Caco-2 (cell line): ENCODE measurements around the gene DYNC1H1. TPM values are rescaled to one million over a fixed set of nuclear protein-coding genes. Genes with fewer than 3 reads are reported as not detected.

Experiments used
- BruUV-seq: library from RNA; stranded (reverse); fragments of 400-500 nt; replicated peaks from 2 replicates; lab custom pipeline; 2021; lab: Mats Ljungman, UMichigan
- CTCF ChIA-PET: fragments of 300-600 bp; sonication (Branson Sonifier 250); formaldehyde crosslinking; loops from one replicate; lab custom pipeline; 2022; ENCODE audit warnings: antibody characterized with exemption; lab: Charles Lee
- POLR2A ChIA-PET: fragments of 300-600 bp; sonication (Branson Sonifier 250); formaldehyde crosslinking; loops from one replicate; lab custom pipeline; 2022; ENCODE audit warnings: antibody characterized with exemption; lab: Charles Lee
- DNase-seq, 2 experiments: peaks; one replicate each; pipeline versions ENCODE4 v3.0.0 to v3.0.0-alpha.2; 2020 to 2022
- H3K27me3 ChIP-seq: replicated peaks from 2 replicates; pipeline ENCODE4 v1.6.0; 2011; ENCODE audit warnings: low read length; ENCODE audit not compliant: control insufficient read depth, insufficient read depth
- H3K36me3 ChIP-seq: 2 replicates; pipeline ENCODE4 v1.5.1; 2011; ENCODE audit warnings: low read length; ENCODE audit not compliant: control insufficient read depth, insufficient read depth
- H3K4me1 ChIP-seq: fragments of 250-450 bp; sonication (Bioruptor Pico); 2 replicates; pipeline ENCODE4 v1.5.1; 2020; ENCODE audit warnings: mild to moderate bottlenecking
- H3K4me3 ChIP-seq: 2 replicates; pipeline ENCODE4 v1.5.1; 2011; ENCODE audit warnings: low read depth, mild to moderate bottlenecking, control low read depth, low read length
- H3K9me3 ChIP-seq: fragments of 250-450 bp; sonication (Bioruptor Pico); 2 replicates; pipeline ENCODE4 v1.5.1; 2020; ENCODE audit warnings: mild to moderate bottlenecking, moderate library complexity
- H3K27ac Mint-ChIP-seq: one replicate; pipeline ENCODE4 v1.8.0; 2022; ENCODE audit warnings: mixed read lengths; ENCODE audit not compliant: unreplicated experiment
- H3K27me3 Mint-ChIP-seq: one replicate; pipeline ENCODE4 v1.8.0; 2022; ENCODE audit warnings: mixed read lengths; ENCODE audit not compliant: insufficient read depth, unreplicated experiment
- H3K36me3 Mint-ChIP-seq: one replicate; pipeline ENCODE4 v1.8.0; 2022; ENCODE audit warnings: mild to moderate bottlenecking, mixed read lengths; ENCODE audit not compliant: insufficient read depth, unreplicated experiment
- H3K4me1 Mint-ChIP-seq: one replicate; pipeline ENCODE4 v1.8.0; 2022; ENCODE audit warnings: low read depth, mixed read lengths; ENCODE audit not compliant: unreplicated experiment
- H3K4me3 Mint-ChIP-seq: one replicate; pipeline ENCODE4 v1.8.0; 2022; ENCODE audit warnings: mild to moderate bottlenecking, moderate library complexity, mixed read lengths; ENCODE audit not compliant: unreplicated experiment
- H3K9me3 Mint-ChIP-seq: one replicate; pipeline ENCODE4 v1.8.0; 2022; ENCODE audit warnings: mixed read lengths; ENCODE audit not compliant: unreplicated experiment
- intact Hi-C: fragments of 100-400 bp; cut with micrococcal nuclease; formaldehyde crosslinking; loops from one replicate; pipeline ENCODE4 v1.10.0; 2022; ENCODE audit not compliant: unreplicated experiment
- total RNA-seq: library from RNA; stranded (reverse); gene quantifications from 2 replicates; pipeline ENCODE4 v1.2.3, GENCODE V29; 2022
- TF ChIP-seq, protein P1 (sequence below), 2 experiments: fragments of 200-600 bp in 1 of 2; IDR thresholded peaks; 1 replicate in 1 of 2; 2 replicates in 1 of 2; pipeline versions ENCODE4 v1.5.1 to v1.8.0; 2011 to 2022; ENCODE audit warnings: antibody characterized with exemption in 1 of 2, control low read depth in 1 of 2, inconsistent platforms in 1 of 2, low read depth in 1 of 2, low read length in 1 of 2, mild to moderate bottlenecking in 1 of 2, moderate library complexity in 1 of 2; ENCODE audit not compliant: insufficient read depth in 1 of 2, severe bottlenecking in 1 of 2, unreplicated experiment in 1 of 2

The DYNC1H1 gene
- total RNA-seq, 1 experiment from 2014 or later: 351 TPM

DNA sequence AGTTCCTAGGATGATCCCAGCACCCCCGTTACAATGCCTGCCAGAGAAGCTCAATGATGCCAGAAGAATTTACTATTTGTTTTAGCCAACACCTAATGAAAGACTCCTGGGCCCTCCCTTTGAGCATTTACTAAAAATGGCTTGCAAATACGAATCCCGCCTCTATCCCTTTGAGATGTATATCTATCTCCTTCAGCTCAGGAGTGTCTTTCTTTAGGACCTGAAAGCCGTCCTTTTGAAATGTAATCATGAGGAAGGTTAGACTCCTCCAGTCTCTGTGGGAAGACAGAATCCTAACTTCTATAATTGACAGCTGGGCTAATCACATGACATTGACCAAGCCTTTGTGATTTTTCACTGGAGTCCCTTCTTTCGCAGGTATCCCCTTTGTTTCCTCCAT, 19.2 kb upstream of the DYNC1H1 start:
- POLR2A ChIA-PET: no interaction called here
- CTCF ChIA-PET: no interaction called here
- TF ChIP-seq, protein P1, sequence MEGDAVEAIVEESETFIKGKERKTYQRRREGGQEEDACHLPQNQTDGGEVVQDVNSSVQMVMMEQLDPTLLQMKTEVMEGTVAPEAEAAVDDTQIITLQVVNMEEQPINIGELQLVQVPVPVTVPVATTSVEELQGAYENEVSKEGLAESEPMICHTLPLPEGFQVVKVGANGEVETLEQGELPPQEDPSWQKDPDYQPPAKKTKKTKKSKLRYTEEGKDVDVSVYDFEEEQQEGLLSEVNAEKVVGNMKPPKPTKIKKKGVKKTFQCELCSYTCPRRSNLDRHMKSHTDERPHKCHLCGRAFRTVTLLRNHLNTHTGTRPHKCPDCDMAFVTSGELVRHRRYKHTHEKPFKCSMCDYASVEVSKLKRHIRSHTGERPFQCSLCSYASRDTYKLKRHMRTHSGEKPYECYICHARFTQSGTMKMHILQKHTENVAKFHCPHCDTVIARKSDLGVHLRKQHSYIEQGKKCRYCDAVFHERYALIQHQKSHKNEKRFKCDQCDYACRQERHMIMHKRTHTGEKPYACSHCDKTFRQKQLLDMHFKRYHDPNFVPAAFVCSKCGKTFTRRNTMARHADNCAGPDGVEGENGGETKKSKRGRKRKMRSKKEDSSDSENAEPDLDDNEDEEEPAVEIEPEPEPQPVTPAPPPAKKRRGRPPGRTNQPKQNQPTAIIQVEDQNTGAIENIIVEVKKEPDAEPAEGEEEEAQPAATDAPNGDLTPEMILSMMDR (IDR thresholded peaks at IDR 0.05; ENCODE audit: insufficient read depth in 1 of 2, low read depth in 1 of 2, low read length in 1 of 2, severe bottlenecking in 1 of 2, unreplicated experiment in 1 of 2): no peak
- H3K36me3 Mint-ChIP-seq: peaks cover 17% of the 10 kb centered on the region
- H3K36me3 ChIP-seq: no peaks in the 10 kb centered on the region
- H3K4me3 ChIP-seq: no peak overlapping the region
- H3K27me3 Mint-ChIP-seq: no peaks in the 10 kb centered on the region
- no peaks in the 10 kb centered on the region for H3K27me3 ChIP-seq
- H3K9me3 ChIP-seq: no peaks in the 10 kb centered on the region
- H3K4me1 ChIP-seq: no peaks in the 10 kb centered on the region
- intact Hi-C loops: loop anchor here (5.0 kb wide), 2 partner anchors 183 to 238 kb away; partner anchors contain the start of gene PPP2R5C
- no peak overlapping the region for H3K4me3 Mint-ChIP-seq
- H3K4me1 Mint-ChIP-seq: no peaks in the 10 kb centered on the region
- DNase-seq: no peak
- no peaks in the 10 kb centered on the region for H3K9me3 Mint-ChIP-seq
- no TSS peak for BruUV-seq
- no peak overlapping the region for H3K27ac Mint-ChIP-seq

DNA sequence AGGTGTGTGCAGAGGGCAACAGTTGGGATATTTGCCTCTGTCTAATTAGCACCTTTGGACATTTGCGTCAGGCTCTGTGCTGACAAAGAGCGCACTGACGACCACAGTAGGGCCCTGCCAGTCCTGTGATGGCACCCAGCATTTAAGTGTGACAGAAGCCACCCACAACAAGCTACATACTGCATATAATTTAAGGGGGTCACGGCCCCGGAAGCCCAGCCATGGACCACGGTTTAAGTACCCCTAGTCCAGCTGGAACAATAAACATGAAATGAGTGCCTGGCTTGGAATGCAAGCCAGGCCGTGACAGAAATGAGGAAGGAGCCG, 16.8 kb upstream of the DYNC1H1 start:
- ChIA-PET CTCF (interaction anchor here (0.9 to 1.3 kb wide), 3 partner anchors 14 to 240 kb away, joined by 3 read pairs; no protein-coding TSS in a partner anchor), POLR2A (no interaction called here)
- no peaks in the 10 kb centered on the region for H3K9me3 Mint-ChIP-seq
- intact Hi-C loops: loop anchor here (5.0 kb wide), 2 partner anchors 185 to 240 kb away; partner anchors contain the start of gene PPP2R5C
- peak overlapping the region; percentile 86 for H3K4me3 ChIP-seq
- DNase-seq: no peak
- no peaks in the 10 kb centered on the region for H3K36me3 ChIP-seq
- peaks cover 17% of the 10 kb centered on the region for H3K36me3 Mint-ChIP-seq
- TSS peak; percentile 97 for BruUV-seq
- no peaks in the 10 kb centered on the region for H3K27me3 Mint-ChIP-seq
- peak overlapping the region; percentile 98 for H3K27ac Mint-ChIP-seq
- TF ChIP-seq, protein P1 (IDR thresholded peaks at IDR 0.05; ENCODE audit: insufficient read depth in 1 of 2, low read depth in 1 of 2, low read length in 1 of 2, severe bottlenecking in 1 of 2, unreplicated experiment in 1 of 2): no peak
- peak overlapping the region; percentile 92 for H3K4me3 Mint-ChIP-seq
- no peaks in the 10 kb centered on the region for H3K4me1 ChIP-seq
- H3K27me3 ChIP-seq: no peaks in the 10 kb centered on the region
- no peaks in the 10 kb centered on the region for H3K9me3 ChIP-seq
- no peaks in the 10 kb centered on the region for H3K4me1 Mint-ChIP-seq

DNA sequence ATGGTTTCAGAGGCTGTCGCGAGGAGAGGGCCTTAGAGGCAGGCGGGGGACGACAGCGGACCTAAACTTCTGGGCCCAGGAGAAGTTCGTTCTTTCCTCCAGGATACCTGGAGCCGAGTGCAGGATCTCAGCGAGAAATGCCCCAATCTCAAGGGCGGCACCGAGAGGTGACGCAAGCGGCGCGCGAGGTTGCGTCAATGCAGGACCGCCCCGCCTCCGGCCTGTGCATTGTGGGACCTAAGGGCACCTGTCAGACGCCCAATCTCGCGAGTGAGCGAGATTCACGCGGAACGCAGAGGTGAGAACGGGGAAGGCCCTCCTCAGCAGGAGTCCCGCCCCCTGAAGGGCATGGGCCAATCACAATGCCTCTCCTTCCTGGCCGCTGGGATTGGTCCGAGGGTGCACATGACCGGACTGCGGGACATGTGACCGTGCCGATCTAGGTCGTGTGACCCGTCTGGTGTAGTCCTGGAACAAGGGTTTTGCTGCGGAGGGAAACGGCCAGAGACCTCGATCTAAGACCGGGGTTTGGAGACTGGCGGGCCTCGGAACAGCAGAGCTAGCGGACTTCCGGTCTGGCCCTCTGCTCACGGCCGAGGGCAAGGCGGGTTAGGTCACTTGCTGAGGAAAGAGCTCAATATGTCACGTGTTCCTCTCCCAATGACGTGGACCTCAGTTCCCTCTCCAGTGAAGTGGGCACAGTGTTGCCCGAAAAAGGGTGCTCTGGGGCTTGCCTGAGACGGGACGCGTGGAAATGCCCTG, 16.3 kb upstream of the DYNC1H1 start:
- no peaks in the 10 kb centered on the region for H3K4me1 Mint-ChIP-seq
- peak overlapping the region; percentile 92 for H3K4me3 Mint-ChIP-seq
- peaks cover 17% of the 10 kb centered on the region for H3K36me3 Mint-ChIP-seq
- H3K27me3 Mint-ChIP-seq: no peaks in the 10 kb centered on the region
- ChIA-PET CTCF (interaction anchor here (0.9 to 1.4 kb wide), 4 partner anchors 14 to 241 kb away, joined by 3 read pairs; no protein-coding TSS in a partner anchor), POLR2A (interaction anchor here (0.7 to 1.4 kb wide), 3 partner anchors 10 to 187 kb away, joined by 3 to 10 read pairs (median 4); no protein-coding TSS in a partner anchor)
- intact Hi-C loops: loop anchor here (1.0 to 5.0 kb wide), 5 partner anchors 16 to 241 kb away; partner anchors contain the start of genes DYNC1H1, HSP90AA1 and PPP2R5C
- Histone ChIP-seq H3K9me3 (no peaks in the 10 kb centered on the region), H3K4me1 (no peaks in the 10 kb centered on the region), H3K36me3 (no peaks in the 10 kb centered on the region), H3K27me3 (no peaks in the 10 kb centered on the region), H3K4me3 (peak overlapping the region; percentile 88)
- TF ChIP-seq, protein P1 (IDR thresholded peaks at IDR 0.05; ENCODE audit: insufficient read depth in 1 of 2, low read depth in 1 of 2, low read length in 1 of 2, severe bottlenecking in 1 of 2, unreplicated experiment in 1 of 2): no peak
- no peaks in the 10 kb centered on the region for H3K9me3 Mint-ChIP-seq
- peak overlapping the region; percentile 98 for H3K27ac Mint-ChIP-seq
- BruUV-seq: no TSS peak
- DNase-seq: peak; percentile 100
